Panc1 (cell line): Measurements from ENCODE around the gene RC3H1. TPM values are rescaled to one million over a fixed set of nuclear protein-coding genes. Genes with fewer than 3 reads are reported as not detected.

Experiments used
- ATAC-seq: fragments of 200-7000 bp; cut with Tn5 transposase; 2 replicates; pipeline ENCODE4 v1.9.1; 2020; ENCODE audit warnings: mild to moderate bottlenecking, moderate library complexity
- BruUV-seq: library from RNA; stranded (reverse); fragments of 400-500 nt; replicated peaks from 2 replicates; lab custom pipeline; 2021; lab: Mats Ljungman, UMichigan
- CTCF ChIA-PET: fragments of 300-600 bp; sonication (Branson Sonifier 250); formaldehyde crosslinking; loops from one replicate; lab custom pipeline; 2022; ENCODE audit warnings: antibody characterized with exemption; lab: Charles Lee
- POLR2A ChIA-PET: fragments of 300-600 bp; sonication (Branson Sonifier 250); formaldehyde crosslinking; loops from one replicate; lab custom pipeline; 2022; ENCODE audit warnings: antibody characterized with exemption; lab: Charles Lee
- DNase-seq: peaks from one replicate; pipeline ENCODE4 v3.0.0-alpha.2; 2010; ENCODE audit warnings: low read depth, low spot score
- H3K27ac ChIP-seq: 2 replicates; pipeline ENCODE4 v1.5.1; 2011; ENCODE audit warnings: mild to moderate bottlenecking, low read length, inconsistent platforms
- H3K27me3 ChIP-seq: fragments of 200-500 bp; sonication (Bioruptor generic); 2 replicates; pipeline ENCODE4 v1.6.0; 2014; ENCODE audit warnings: low read length, inconsistent platforms; ENCODE audit not compliant: control insufficient read depth, insufficient read depth
- H3K36me3 ChIP-seq: fragments of 200-500 bp; sonication (Bioruptor generic); 2 replicates; pipeline ENCODE4 v1.5.1; 2014; ENCODE audit warnings: inconsistent platforms, mild to moderate bottlenecking, low read length, moderate library complexity; ENCODE audit not compliant: control insufficient read depth, insufficient read depth
- H3K4me1 ChIP-seq: 2 replicates; pipeline ENCODE4 v1.5.1; 2011; ENCODE audit warnings: inconsistent platforms, mild to moderate bottlenecking, low read length, moderate library complexity; ENCODE audit not compliant: control insufficient read depth, insufficient read depth
- H3K4me3 ChIP-seq, 2 experiments: 2 replicates each; pipeline ENCODE4 v1.5.1; 2011 to 2012; ENCODE audit warnings: low read depth in 2 of 2, low read length in 2 of 2, mild to moderate bottlenecking in 2 of 2, inconsistent platforms in 1 of 2, moderate library complexity in 1 of 2
- H3K9me3 ChIP-seq: fragments of 200-500 bp; sonication (Bioruptor generic); 2 replicates; pipeline ENCODE4 v1.5.1; 2014; ENCODE audit warnings: low read depth, mild to moderate bottlenecking, inconsistent platforms, low read length, moderate library complexity; ENCODE audit not compliant: control insufficient read depth, insufficient read depth
- POLR2AphosphoS5 ChIP-seq: IDR thresholded peaks from 2 replicates; pipeline ENCODE4 v1.6.1; 2012; ENCODE audit warnings: mild to moderate bottlenecking, low read depth, low read length, moderate library complexity
- SIN3A ChIP-seq: IDR thresholded peaks from 2 replicates; pipeline ENCODE4 v1.6.1; 2012; ENCODE audit warnings: low read depth, mild to moderate bottlenecking, low read length, moderate library complexity, borderline replicate concordance; ENCODE audit not compliant: insufficient read depth
- TCF7L2 ChIP-seq: IDR thresholded peaks from 2 replicates; pipeline ENCODE4 v1.6.1; 2011; ENCODE audit warnings: mild to moderate bottlenecking, low read depth, low read length, inconsistent platforms
- in situ Hi-C: cut with HindIII; loops from 2 replicates; pipeline ENCODE4 v1.10.0; 2016; ENCODE audit warnings: low sequenced_read_pairs, low pct_unique_long_range_greater_than_20kb
- intact Hi-C: fragments of 100-400 bp; cut with micrococcal nuclease; formaldehyde crosslinking; loops from one replicate; pipeline ENCODE4 v1.10.0; 2022; ENCODE audit not compliant: unreplicated experiment
- total RNA-seq: library from RNA; stranded (reverse); gene quantifications from one replicate; pipeline ENCODE4 v1.2.1, GENCODE V29; 2021; ENCODE audit not compliant: unreplicated experiment
- TF ChIP-seq, protein P1 (sequence below), 2 experiments: IDR thresholded peaks; 2 replicates each; pipeline ENCODE4 v1.6.1; 2011 to 2012; ENCODE audit warnings: low read depth in 2 of 2, control low read depth in 1 of 2, low read length in 1 of 2, mild to moderate bottlenecking in 1 of 2, moderate library complexity in 1 of 2; ENCODE audit not compliant: insufficient read depth in 1 of 2
- TF ChIP-seq, protein P2 (sequence below): fragments of 450-650 bp; IDR thresholded peaks from 2 replicates; pipeline ENCODE4 v1.5.1; 2017; ENCODE audit warnings: mild to moderate bottlenecking

Gene RC3H1
- total RNA-seq, 1 experiment from 2014 or later = 21.4 TPM

DNA sequence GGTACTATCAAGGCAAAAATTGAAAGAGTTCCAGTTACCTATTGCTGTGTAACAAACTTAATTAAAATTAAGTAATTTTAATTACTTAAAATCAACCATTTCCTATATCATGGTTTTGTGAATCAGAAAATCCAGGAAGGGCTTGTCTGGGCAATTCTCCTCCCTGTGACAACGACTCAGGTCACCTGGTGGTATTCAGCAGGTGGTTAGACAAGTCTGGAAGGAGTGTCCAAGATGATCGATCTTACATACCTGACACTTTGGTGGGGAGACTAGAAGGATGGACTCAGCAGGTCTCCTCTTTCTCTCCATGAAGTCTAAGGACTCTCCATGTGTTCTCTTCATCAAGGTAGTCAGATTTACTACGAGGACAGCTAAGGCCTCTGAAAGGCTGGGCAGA, 128.0 kb downstream of the RC3H1 start:
- no TSS peak for BruUV-seq
- DNase-seq (no peak), ATAC-seq (no peak)
- ChIA-PET CTCF (no interaction called here), POLR2A (no interaction called here)
- in situ Hi-C loops = no loop called here
- no peaks in the 10 kb centered on the region for H3K36me3 ChIP-seq
- no peaks in the 10 kb centered on the region for H3K27me3 ChIP-seq
- H3K4me3 ChIP-seq = no peak overlapping the region
- TF ChIP-seq, protein P1, sequence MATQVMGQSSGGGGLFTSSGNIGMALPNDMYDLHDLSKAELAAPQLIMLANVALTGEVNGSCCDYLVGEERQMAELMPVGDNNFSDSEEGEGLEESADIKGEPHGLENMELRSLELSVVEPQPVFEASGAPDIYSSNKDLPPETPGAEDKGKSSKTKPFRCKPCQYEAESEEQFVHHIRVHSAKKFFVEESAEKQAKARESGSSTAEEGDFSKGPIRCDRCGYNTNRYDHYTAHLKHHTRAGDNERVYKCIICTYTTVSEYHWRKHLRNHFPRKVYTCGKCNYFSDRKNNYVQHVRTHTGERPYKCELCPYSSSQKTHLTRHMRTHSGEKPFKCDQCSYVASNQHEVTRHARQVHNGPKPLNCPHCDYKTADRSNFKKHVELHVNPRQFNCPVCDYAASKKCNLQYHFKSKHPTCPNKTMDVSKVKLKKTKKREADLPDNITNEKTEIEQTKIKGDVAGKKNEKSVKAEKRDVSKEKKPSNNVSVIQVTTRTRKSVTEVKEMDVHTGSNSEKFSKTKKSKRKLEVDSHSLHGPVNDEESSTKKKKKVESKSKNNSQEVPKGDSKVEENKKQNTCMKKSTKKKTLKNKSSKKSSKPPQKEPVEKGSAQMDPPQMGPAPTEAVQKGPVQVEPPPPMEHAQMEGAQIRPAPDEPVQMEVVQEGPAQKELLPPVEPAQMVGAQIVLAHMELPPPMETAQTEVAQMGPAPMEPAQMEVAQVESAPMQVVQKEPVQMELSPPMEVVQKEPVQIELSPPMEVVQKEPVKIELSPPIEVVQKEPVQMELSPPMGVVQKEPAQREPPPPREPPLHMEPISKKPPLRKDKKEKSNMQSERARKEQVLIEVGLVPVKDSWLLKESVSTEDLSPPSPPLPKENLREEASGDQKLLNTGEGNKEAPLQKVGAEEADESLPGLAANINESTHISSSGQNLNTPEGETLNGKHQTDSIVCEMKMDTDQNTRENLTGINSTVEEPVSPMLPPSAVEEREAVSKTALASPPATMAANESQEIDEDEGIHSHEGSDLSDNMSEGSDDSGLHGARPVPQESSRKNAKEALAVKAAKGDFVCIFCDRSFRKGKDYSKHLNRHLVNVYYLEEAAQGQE (IDR thresholded peaks at IDR 0.05; ENCODE audit: insufficient read depth in 1 of 2, low read depth in 2 of 2, low read length in 1 of 2) = no peak
- TF ChIP-seq, protein P2, sequence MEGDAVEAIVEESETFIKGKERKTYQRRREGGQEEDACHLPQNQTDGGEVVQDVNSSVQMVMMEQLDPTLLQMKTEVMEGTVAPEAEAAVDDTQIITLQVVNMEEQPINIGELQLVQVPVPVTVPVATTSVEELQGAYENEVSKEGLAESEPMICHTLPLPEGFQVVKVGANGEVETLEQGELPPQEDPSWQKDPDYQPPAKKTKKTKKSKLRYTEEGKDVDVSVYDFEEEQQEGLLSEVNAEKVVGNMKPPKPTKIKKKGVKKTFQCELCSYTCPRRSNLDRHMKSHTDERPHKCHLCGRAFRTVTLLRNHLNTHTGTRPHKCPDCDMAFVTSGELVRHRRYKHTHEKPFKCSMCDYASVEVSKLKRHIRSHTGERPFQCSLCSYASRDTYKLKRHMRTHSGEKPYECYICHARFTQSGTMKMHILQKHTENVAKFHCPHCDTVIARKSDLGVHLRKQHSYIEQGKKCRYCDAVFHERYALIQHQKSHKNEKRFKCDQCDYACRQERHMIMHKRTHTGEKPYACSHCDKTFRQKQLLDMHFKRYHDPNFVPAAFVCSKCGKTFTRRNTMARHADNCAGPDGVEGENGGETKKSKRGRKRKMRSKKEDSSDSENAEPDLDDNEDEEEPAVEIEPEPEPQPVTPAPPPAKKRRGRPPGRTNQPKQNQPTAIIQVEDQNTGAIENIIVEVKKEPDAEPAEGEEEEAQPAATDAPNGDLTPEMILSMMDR = no peak
- no peak for TF ChIP-seq SIN3A
- no peak for TF ChIP-seq TCF7L2
- TF ChIP-seq POLR2AphosphoS5 = no peak
- H3K4me1 ChIP-seq = no peaks in the 10 kb centered on the region
- intact Hi-C loops = no loop called here
- H3K27ac ChIP-seq = no peak overlapping the region
- H3K9me3 ChIP-seq = no peaks in the 10 kb centered on the region

DNA sequence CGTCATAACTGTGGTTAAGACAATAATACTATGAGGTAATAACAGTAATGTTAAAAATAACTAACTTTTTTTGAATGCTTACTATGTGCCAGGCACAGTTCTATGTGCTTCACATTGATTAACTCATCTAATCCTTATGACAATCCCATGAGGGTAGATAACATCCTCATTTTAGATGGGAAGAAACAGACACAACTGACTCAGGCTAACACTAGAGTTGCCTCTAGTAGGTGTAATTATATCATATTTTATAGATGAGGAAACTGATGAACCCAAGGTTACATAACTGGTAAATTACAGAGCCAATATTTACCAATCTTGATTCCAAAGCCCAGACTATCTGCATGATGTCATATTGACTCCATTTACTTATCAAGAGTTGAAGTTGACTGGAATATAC, 128.5 kb downstream of the RC3H1 start:
- POLR2A ChIA-PET = no interaction called here

More for the DNA sequence above, 128.5 kb downstream of the RC3H1 start:
- intact Hi-C loops (no loop called here), in situ Hi-C loops (no loop called here)
- Histone ChIP-seq H3K27ac (no peak overlapping the region), H3K27me3 (no peaks in the 10 kb centered on the region), H3K36me3 (no peaks in the 10 kb centered on the region), H3K4me3 (no peak overlapping the region), H3K4me1 (no peaks in the 10 kb centered on the region), H3K9me3 (no peaks in the 10 kb centered on the region)
- no TSS peak for BruUV-seq
- ATAC-seq (no peak), DNase-seq (no peak)
- TF ChIP-seq SIN3A (no peak), POLR2AphosphoS5 (no peak)
- TF ChIP-seq, protein P1 (IDR thresholded peaks at IDR 0.05; ENCODE audit: insufficient read depth in 1 of 2, low read depth in 2 of 2, low read length in 1 of 2) = no peak
- CTCF ChIA-PET = no interaction called here
